Sigmoid colon (tissue), 7 donors: ENCODE results near the gene S100A2. TPM values are rescaled to one million over a fixed set of nuclear protein-coding genes. Genes with fewer than 3 reads are reported as not detected.

Experiments
- DNase-seq: peaks from one replicate; pipeline ENCODE4 v3.0.0-alpha.2; 2019
- H3K27ac ChIP-seq, 4 donors: fragments of 200-600 bp; sonication (generic); one replicate each; pipeline ENCODE4 v1.5.1; 2016 to 2019; ENCODE audit warnings: mild to moderate bottlenecking in 1 of 4
- H3K27me3 ChIP-seq, 3 donors: fragments of 200-600 bp; sonication (generic); one replicate each; pipeline ENCODE4 v1.5.1; 2019; ENCODE audit warnings: mild to moderate bottlenecking in 1 of 3
- H3K36me3 ChIP-seq, 4 donors: fragments of 200-600 bp; sonication (generic); one replicate each; pipeline ENCODE4 v1.5.1; 2016 to 2019
- H3K4me1 ChIP-seq, 4 donors: fragments of 200-600 bp; sonication (generic); one replicate each; pipeline ENCODE4 v1.5.1; 2017 to 2019
- H3K4me3 ChIP-seq, 4 donors: fragments of 200-600 bp; sonication (generic); one replicate each; pipeline ENCODE4 v1.5.1; 2017 to 2019; ENCODE audit warnings: mild to moderate bottlenecking in 2 of 4, moderate library complexity in 1 of 4
- H3K9me3 ChIP-seq, 4 donors: fragments of 200-600 bp in 3 of 4; sonication (generic) in 3 of 4; one replicate each; pipeline versions ENCODE4 v1.5.1 to v1.6.1; 2013 to 2019
- EP300 ChIP-seq, 4 donors: sonication (generic); formaldehyde crosslinking; IDR thresholded peaks; one replicate each; pipeline ENCODE4 v1.6.1; 2017; ENCODE audit warnings: antibody characterized with exemption in 4 of 4
- POLR2A ChIP-seq, 2 donors: fragments of 450-650 bp; IDR thresholded peaks; one replicate each; pipeline ENCODE4 v1.6.1; 2016; ENCODE audit warnings: antibody characterized with exemption in 2 of 2, mild to moderate bottlenecking in 2 of 2, moderate library complexity in 2 of 2
- POLR2AphosphoS5 ChIP-seq, 4 donors: sonication (generic); formaldehyde crosslinking; IDR thresholded peaks; one replicate each; pipeline ENCODE4 v1.6.1; 2017; ENCODE audit warnings: antibody characterized with exemption in 4 of 4
- WGBS, 2 donors: extraction: QIAGEN DNeasy Blood & Tissue Kit; methylation state at CpG; one replicate each; pipeline ENCODE4 v1.1.7; 2013; 5-methylcytosine and 5-hydroxymethylcytosine counted together
- intact Hi-C: fragments of 100-400 bp; cut with DNase I; formaldehyde crosslinking; loops from one replicate; pipeline ENCODE4 v1.15.1; 2023
- polyA plus RNA-seq, 3 donors: library from polyadenylated mRNA; stranded (reverse); fragments of 200-250 nt; gene quantifications; one replicate each; pipeline ENCODE4 v1.2.3, GENCODE V29; 2013
- total RNA-seq, 4 donors: library from RNA; depleted of rRNA; stranded (reverse); fragments of >200 nt; gene quantifications; one replicate each; pipeline ENCODE4 v1.1.0, GENCODE V29; 2016
- TF ChIP-seq, protein P1 (sequence below), 4 experiments: fragments of 450-650 bp in 3 of 4; fragments of 200-600 bp in 1 of 4; IDR thresholded peaks; one replicate each; pipeline ENCODE4 v1.5.1; 2016 to 2019; ENCODE audit warnings: antibody characterized with exemption in 4 of 4, mild to moderate bottlenecking in 3 of 4, moderate library complexity in 2 of 4
- donor health status: healthy with polysubstance abuse.
- donor health status: Bipolar disorder and iron deficiency.
- donor health status: healthy.

S100A2 gene
- total and polyA plus RNA-seq, 7 donors, result 0.68 to 16.2 (median 1.8) TPM; not detected in 2

DNA sequence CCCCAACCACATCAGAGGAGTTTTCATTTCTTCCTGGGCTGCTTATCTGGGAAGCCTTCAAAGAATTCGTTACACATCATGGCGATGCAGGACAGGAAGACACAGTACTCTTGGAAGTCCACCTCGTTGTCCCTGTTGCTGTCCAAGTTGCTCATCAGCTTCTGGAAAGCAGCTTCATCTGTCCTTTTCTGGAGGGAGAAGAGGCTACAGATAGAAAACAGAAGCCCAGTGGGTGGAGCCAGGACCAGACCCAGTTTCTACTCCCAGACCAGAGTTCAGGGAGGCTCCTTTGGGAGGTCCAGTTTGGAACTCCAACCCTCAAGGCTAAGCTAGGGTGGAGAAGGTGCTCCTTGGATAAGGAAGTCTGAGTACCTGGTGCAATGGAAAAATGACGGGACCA, 21.9 kb downstream of the S100A2 start:
- H3K4me3 ChIP-seq, result peak overlapping the region in 3 of 4 donors; percentile 34 to 50 (median 44)
- no peaks in the 10 kb centered on the region for H3K9me3 ChIP-seq
- H3K27me3 ChIP-seq, result no peaks in the 10 kb centered on the region
- peak in 3 of 4 donors; percentile 25 to 40 (median 38) for TF ChIP-seq POLR2AphosphoS5 (IDR thresholded peaks at IDR 0.05)
- TF ChIP-seq EP300 (IDR thresholded peaks at IDR 0.05), result no peak
- peak overlapping the region; percentile 81 to 90 (median 89) for H3K27ac ChIP-seq
- H3K36me3 ChIP-seq, result no peaks in the 10 kb centered on the region
- WGBS, 2 donors, result 79 to 88% methylated on average over 4 of the region's 4 CpGs
- peak; percentile 73 for DNase-seq
- intact Hi-C loops, result no loop called here
- H3K4me1 ChIP-seq, result peaks cover 0 to 66% (median 66%) of the 10 kb centered on the region in 4 donors

DNA sequence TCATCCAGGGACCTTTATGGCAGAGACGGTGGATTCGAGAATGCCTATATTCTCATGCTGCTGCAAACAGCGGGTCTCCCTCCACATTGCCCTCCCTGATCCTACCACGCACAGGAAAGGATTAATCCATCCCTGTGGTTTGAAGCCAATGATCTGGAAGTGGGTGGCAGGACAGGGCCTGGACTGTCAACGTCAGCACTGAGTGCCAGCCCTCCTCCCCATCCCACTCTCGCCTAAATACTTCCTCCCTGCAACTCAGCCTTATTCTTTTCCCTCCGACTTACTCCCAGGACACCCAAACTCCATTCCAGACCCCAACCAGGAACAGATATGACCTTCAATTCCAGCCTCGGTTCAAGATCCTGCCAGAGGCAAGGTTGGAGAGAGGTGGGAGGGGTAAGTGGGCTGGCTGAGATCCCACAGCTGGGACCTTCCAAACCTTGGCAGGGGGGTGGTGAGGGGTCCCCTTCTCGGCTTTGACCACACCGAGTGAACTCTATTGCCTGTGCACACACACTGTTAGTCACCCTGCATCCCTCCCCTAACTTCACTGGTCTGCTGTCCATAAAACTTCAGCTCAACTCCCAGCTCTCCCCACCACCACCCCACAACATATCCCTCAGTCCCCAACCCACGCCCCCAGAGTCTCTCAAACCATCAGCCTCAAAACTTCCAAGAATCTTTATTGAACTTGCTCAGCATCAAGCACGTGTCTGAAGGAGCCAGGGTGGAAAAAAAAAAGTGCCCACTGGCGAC, 22.5 kb downstream of the S100A2 start:
- Histone ChIP-seq H3K9me3 (no peaks in the 10 kb centered on the region), H3K27ac (peak overlapping the region; percentile 81 to 90 (median 89)), H3K36me3 (no peaks in the 10 kb centered on the region), H3K4me1 (peaks cover 0 to 60% (median 60%) of the 10 kb centered on the region in 4 donors), H3K4me3 (peak overlapping the region in 1 of 4 donors; percentile 50), H3K27me3 (no peaks in the 10 kb centered on the region)
- WGBS, 2 donors, result 77 to 87% methylated on average over 13 of the region's 13 CpGs
- TF ChIP-seq, protein P1, sequence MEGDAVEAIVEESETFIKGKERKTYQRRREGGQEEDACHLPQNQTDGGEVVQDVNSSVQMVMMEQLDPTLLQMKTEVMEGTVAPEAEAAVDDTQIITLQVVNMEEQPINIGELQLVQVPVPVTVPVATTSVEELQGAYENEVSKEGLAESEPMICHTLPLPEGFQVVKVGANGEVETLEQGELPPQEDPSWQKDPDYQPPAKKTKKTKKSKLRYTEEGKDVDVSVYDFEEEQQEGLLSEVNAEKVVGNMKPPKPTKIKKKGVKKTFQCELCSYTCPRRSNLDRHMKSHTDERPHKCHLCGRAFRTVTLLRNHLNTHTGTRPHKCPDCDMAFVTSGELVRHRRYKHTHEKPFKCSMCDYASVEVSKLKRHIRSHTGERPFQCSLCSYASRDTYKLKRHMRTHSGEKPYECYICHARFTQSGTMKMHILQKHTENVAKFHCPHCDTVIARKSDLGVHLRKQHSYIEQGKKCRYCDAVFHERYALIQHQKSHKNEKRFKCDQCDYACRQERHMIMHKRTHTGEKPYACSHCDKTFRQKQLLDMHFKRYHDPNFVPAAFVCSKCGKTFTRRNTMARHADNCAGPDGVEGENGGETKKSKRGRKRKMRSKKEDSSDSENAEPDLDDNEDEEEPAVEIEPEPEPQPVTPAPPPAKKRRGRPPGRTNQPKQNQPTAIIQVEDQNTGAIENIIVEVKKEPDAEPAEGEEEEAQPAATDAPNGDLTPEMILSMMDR (IDR thresholded peaks at IDR 0.05), result no peak
- no peak for TF ChIP-seq POLR2AphosphoS5 (IDR thresholded peaks at IDR 0.05)
- no peak for TF ChIP-seq POLR2A (IDR thresholded peaks at IDR 0.05)
- intact Hi-C loops, result no loop called here
- DNase-seq, result no peak

DNA sequence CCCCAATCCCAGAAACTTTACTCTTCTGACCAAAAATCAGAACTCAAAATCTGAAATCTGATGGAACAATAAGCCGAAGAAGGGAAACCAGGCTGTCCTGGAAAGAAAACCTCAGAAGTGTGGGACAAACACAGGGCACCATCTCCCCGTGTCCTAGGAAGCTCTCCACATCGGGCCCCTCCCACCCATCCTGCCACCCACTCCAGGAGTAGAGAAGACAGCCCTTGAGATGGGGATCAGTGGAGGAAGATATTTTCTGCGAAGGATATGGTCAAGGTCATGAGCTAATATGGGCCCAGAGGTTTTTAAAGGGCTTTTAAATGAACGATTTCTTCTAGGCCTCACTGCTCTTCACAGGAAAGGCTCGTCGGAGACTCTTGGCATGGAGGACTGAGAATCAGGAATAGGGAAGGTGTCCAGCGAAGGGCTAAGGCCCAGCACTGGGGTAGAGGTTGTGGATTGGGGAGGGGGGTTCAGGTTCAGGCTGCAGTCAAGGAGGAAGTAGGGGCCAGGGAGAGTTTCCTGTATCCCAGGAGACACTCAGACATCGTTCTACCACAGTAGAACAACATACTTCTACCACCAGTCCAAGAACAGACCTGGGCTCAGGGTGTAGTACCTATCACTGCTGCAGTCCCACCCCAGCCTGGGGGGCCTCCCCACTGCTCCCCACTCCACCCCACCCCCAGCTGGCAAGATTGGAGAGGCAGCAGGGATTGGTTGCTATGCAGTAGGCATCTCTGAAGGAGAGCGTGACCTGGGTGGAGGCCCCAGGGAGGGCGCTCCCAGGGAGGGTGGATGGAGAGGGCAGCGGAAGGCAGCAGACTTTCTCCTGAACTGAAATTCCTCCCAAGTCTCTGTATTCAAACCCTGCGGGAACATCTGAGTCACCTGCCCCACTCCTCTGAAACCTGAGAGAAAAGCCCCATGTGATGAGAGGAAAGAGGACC, 23.7 kb downstream of the S100A2 start:
- Histone ChIP-seq H3K27ac (peak overlapping the region; percentile 53 to 90 (median 89)), H3K36me3 (no peaks in the 10 kb centered on the region), H3K9me3 (no peaks in the 10 kb centered on the region), H3K27me3 (no peaks in the 10 kb centered on the region), H3K4me1 (peaks cover 0 to 50% (median 49%) of the 10 kb centered on the region in 4 donors), H3K4me3 (no peak overlapping the region)
- intact Hi-C loops, result no loop called here
- no peak for DNase-seq
- 84 to 87% methylated on average over 13 of the region's 13 CpGs for WGBS, 2 donors
- TF ChIP-seq, protein P1 (IDR thresholded peaks at IDR 0.05), result no peak
- TF ChIP-seq POLR2A (IDR thresholded peaks at IDR 0.05), result no peak
- TF ChIP-seq POLR2AphosphoS5 (IDR thresholded peaks at IDR 0.05), result no peak
- no peak for TF ChIP-seq EP300 (IDR thresholded peaks at IDR 0.05)

DNA sequence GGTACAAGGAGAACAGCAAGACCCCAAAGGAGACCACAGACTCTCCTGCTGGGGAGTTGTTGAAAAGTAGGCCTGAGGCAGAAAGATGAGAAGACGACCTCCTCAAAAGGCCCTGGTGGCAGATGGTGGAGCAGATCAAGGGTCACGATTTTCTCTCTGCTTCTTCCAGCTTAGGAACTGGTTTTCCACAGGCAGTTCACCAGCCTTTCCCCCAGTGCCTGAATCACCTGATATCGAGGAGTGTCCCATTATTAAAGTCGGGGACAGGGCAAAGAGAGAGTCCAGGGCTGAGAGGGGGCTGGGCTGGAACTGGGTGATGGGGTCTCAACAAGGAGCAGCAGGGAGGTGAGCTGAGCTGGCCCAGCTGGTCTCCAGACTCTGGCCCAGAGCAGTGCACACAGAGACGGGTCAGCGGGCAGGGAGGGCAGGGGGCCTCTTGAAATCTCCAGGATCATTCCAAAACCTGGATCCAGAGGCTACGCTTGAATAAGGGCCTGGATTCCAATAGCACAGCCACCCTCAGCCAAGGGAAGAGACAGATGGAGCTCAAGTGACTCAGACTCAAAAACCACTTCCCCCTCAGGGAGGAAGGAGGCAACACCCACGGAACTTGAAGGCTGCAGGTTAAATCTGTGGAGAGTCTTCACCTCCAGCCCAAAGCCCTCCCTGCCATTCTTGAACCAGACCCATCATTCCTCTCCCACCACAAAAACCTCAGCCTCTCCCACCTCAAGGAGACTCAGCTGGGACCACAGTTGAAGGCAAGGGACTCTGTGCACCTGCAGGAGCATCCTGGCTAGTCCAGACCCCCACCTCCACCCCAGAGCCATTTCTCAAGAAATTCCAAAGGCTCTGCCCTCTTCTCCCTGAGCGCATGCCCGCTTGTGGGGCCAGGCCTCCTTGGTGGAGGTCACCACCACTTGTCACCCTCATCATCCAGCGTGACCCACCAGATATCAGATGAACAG, 25.0 kb downstream of the S100A2 start, which contains the start of gene S100A5:
Gene S100A5, minus strand, starts transcription at position 541 of the 968 bp plus-strand sequence. CDS start 743 bp downstream, outside the sequence.
- Histone ChIP-seq H3K4me1 (peaks cover 0 to 46% (median 44%) of the 10 kb centered on the region in 4 donors), H3K27ac (peak within 1 kb of the TSS; percentile 53 to 90 (median 89)), H3K36me3 (no peaks in the 10 kb centered on the region), H3K27me3 (no peaks in the 10 kb centered on the region), H3K4me3 (no peak within 1 kb of the TSS), H3K9me3 (no peaks in the 10 kb centered on the region)
- WGBS, 2 donors, result 75 to 82% methylated on average over 11 of the region's 11 CpGs
- peak; percentile 68 for DNase-seq
- intact Hi-C loops, result no loop called here
- no peak for TF ChIP-seq EP300 (IDR thresholded peaks at IDR 0.05)
- no peak for TF ChIP-seq POLR2AphosphoS5 (IDR thresholded peaks at IDR 0.05)
- no peak for TF ChIP-seq POLR2A (IDR thresholded peaks at IDR 0.05)
- TF ChIP-seq, protein P1 (IDR thresholded peaks at IDR 0.05), result no peak
